ENCODE data around the gene GXYLT2. TPM values are rescaled to one million over a fixed set of nuclear protein-coding genes. Genes with fewer than 3 reads are reported as not detected.

The GXYLT2 gene
- total RNA-seq, 1 donor, result 77.4 TPM

DNA sequence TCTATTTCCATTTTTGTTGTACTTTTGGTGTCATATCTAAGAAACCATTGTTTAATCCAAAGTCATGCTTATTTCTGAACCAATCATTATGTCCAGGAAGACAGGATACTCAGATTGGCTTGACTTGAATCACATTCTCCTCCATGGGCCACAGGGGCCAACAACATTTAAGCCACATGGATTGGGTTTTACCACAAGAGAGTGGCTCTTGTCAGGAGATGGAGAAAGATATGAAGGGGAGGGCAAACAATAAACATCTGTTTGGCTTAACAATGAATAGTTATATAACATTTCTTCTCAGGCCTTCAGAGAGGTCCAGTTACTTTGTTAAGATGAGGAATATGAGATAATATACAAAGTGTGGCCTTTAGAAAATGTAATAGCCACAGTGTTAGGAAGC is 44.6 kb downstream of the GXYLT2 start:
- TF ChIP-seq, protein P1, sequence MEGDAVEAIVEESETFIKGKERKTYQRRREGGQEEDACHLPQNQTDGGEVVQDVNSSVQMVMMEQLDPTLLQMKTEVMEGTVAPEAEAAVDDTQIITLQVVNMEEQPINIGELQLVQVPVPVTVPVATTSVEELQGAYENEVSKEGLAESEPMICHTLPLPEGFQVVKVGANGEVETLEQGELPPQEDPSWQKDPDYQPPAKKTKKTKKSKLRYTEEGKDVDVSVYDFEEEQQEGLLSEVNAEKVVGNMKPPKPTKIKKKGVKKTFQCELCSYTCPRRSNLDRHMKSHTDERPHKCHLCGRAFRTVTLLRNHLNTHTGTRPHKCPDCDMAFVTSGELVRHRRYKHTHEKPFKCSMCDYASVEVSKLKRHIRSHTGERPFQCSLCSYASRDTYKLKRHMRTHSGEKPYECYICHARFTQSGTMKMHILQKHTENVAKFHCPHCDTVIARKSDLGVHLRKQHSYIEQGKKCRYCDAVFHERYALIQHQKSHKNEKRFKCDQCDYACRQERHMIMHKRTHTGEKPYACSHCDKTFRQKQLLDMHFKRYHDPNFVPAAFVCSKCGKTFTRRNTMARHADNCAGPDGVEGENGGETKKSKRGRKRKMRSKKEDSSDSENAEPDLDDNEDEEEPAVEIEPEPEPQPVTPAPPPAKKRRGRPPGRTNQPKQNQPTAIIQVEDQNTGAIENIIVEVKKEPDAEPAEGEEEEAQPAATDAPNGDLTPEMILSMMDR (IDR thresholded peaks at IDR 0.05; ENCODE audit: extremely low read depth, low read depth, low read length), result no peak
- Histone ChIP-seq H3K9me3 (ENCODE audit: low read depth, low read length) (no peaks in the 10 kb centered on the region), H3K4me3 (ENCODE audit: insufficient read depth, low read length) (no peak overlapping the region), H4K20me1 (ENCODE audit: insufficient read depth, low read length) (no peaks in the 10 kb centered on the region), H2AFZ (ENCODE audit: low read length) (no peak overlapping the region), H3K4me2 (ENCODE audit: insufficient read depth, low read length) (no peak overlapping the region), H3K4me1 (ENCODE audit: insufficient read depth, low read length) (no peaks in the 10 kb centered on the region), H3K79me2 (ENCODE audit: insufficient read depth, low read length) (no peaks in the 10 kb centered on the region), H3K27ac (ENCODE audit: low read depth, low read length) (no peak overlapping the region), H3K36me3 (ENCODE audit: insufficient read depth, low read length) (no peaks in the 10 kb centered on the region), H3K27me3 (ENCODE audit: insufficient read depth, low read length) (no peaks in the 10 kb centered on the region)
- DNase-seq (ENCODE audit: insufficient read length, low spot score, missing footprints), result no peak

DNA sequence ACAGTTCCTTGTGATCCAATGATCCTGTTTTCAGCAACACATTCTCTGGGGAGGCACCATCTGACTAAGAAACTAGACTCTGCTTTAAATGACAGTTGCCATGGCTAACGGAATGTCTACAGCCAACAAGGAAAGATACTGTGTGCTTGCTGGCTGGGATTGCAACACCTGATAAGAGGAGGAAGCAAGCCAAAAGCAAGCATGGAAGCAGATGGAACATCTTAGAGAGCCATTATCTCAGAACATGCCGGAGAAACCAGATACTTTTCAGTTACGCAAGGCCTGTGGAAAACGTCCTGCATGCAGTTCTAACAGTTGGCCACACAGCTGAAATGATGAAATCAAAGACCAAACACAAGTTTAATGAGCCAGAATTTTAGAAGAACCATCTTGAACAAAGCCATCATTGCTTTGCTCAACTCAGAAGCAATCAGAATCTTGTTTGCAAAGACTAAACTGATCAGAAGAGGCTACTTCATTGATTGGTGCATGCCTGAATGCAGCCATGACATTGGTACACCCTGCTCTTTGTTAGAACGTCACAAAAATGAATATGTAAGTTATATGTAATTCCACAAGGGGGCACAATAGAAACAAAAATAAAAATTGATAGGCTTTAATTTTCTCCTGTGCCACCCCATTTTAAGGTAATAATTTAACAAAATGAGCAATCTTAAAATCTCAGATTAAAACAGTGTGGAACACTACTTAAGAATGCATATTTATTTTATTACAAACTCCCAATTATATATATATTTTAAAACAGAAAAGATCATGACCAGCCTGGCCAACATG is 50.8 kb downstream of the GXYLT2 start:
- H3K4me1 ChIP-seq (ENCODE audit: insufficient read depth, low read length), result peaks cover 15% of the 10 kb centered on the region
- H3K79me2 ChIP-seq (ENCODE audit: insufficient read depth, low read length), result no peaks in the 10 kb centered on the region
- H4K20me1 ChIP-seq (ENCODE audit: insufficient read depth, low read length), result no peaks in the 10 kb centered on the region
- H3K9me3 ChIP-seq (ENCODE audit: low read depth, low read length), result no peaks in the 10 kb centered on the region
- peak overlapping the region; percentile 83 for H3K4me2 ChIP-seq (ENCODE audit: insufficient read depth, low read length)
- peak overlapping the region; percentile 89 for H2AFZ ChIP-seq (ENCODE audit: low read length)
- peak; percentile 78 for DNase-seq (ENCODE audit: insufficient read length, low spot score, missing footprints)
- no peaks in the 10 kb centered on the region for H3K27me3 ChIP-seq (ENCODE audit: insufficient read depth, low read length)
- H3K4me3 ChIP-seq (ENCODE audit: insufficient read depth, low read length), result peak overlapping the region; percentile 46
- H3K27ac ChIP-seq (ENCODE audit: low read depth, low read length), result peak overlapping the region; percentile 78
- no peaks in the 10 kb centered on the region for H3K36me3 ChIP-seq (ENCODE audit: insufficient read depth, low read length)
- TF ChIP-seq, protein P1 (IDR thresholded peaks at IDR 0.05; ENCODE audit: extremely low read depth, low read depth, low read length), result peak; percentile 58

- Histone ChIP-seq H3K4me3 (ENCODE audit: insufficient read depth, low read length) (no peak overlapping the region), H3K36me3 (ENCODE audit: insufficient read depth, low read length) (no peaks in the 10 kb centered on the region), H2AFZ (ENCODE audit: low read length) (no peak overlapping the region), H3K27me3 (ENCODE audit: insufficient read depth, low read length) (no peaks in the 10 kb centered on the region), H4K20me1 (ENCODE audit: insufficient read depth, low read length) (no peaks in the 10 kb centered on the region), H3K4me1 (ENCODE audit: insufficient read depth, low read length) (peaks cover 23% of the 10 kb centered on the region), H3K79me2 (ENCODE audit: insufficient read depth, low read length) (no peaks in the 10 kb centered on the region), H3K27ac (ENCODE audit: low read depth, low read length) (no peak overlapping the region), H3K4me2 (ENCODE audit: insufficient read depth, low read length) (no peak overlapping the region), H3K9me3 (ENCODE audit: low read depth, low read length) (no peaks in the 10 kb centered on the region)
- DNase-seq (ENCODE audit: insufficient read length, low spot score, missing footprints), result no peak
- TF ChIP-seq, protein P1 (IDR thresholded peaks at IDR 0.05; ENCODE audit: extremely low read depth, low read depth, low read length), result no peak
Measured at GRCh38 chr3:72941245-72941644, 53.4 kb downstream of the GXYLT2 start.

DNA sequence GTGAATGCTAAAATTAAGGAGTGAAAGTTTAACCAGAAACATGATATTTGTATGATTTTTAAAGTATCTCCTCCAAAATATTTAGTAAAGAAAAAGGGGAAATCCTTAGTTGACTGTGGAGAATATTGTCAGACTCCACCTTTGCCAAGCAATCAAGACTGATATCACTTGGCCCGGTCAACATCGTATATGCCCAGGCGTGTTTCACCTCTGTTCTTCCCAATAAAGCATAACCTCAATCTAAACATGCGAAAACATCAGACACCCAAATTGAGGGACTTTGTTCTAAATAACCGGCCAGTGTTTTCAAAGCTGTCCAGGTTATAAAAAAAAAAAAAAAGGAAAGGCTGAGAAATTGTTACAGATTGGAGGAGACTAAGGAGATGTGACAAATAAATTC is 54.6 kb downstream of the GXYLT2 start:
- no peaks in the 10 kb centered on the region for H3K79me2 ChIP-seq (ENCODE audit: insufficient read depth, low read length)
- no peaks in the 10 kb centered on the region for H4K20me1 ChIP-seq (ENCODE audit: insufficient read depth, low read length)
- H2AFZ ChIP-seq (ENCODE audit: low read length), result no peak overlapping the region
- no peak for DNase-seq (ENCODE audit: insufficient read length, low spot score, missing footprints)
- no peaks in the 10 kb centered on the region for H3K36me3 ChIP-seq (ENCODE audit: insufficient read depth, low read length)
- TF ChIP-seq, protein P1 (IDR thresholded peaks at IDR 0.05; ENCODE audit: extremely low read depth, low read depth, low read length), result no peak
- H3K27me3 ChIP-seq (ENCODE audit: insufficient read depth, low read length), result no peaks in the 10 kb centered on the region
- H3K27ac ChIP-seq (ENCODE audit: low read depth, low read length), result no peak overlapping the region
- no peaks in the 10 kb centered on the region for H3K9me3 ChIP-seq (ENCODE audit: low read depth, low read length)
- peaks cover 23% of the 10 kb centered on the region for H3K4me1 ChIP-seq (ENCODE audit: insufficient read depth, low read length)
- H3K4me2 ChIP-seq (ENCODE audit: insufficient read depth, low read length), result no peak overlapping the region
- no peak overlapping the region for H3K4me3 ChIP-seq (ENCODE audit: insufficient read depth, low read length)

Measured in osteoblast (primary cell).